ENCODE results near the gene MAPKAP1. TPM values are rescaled to one million over a fixed set of nuclear protein-coding genes. Genes with fewer than 3 reads are reported as not detected.

MAPKAP1 gene
- total RNA-seq, 1 experiment from 2014 or later = 107 TPM

GRCh38 chr9:125460883-125461635 lies 245.9 kb downstream of the MAPKAP1 start:
- peak; percentile 95 for DNase-seq (ENCODE audit: low read depth)

GRCh38 chr9:125460346-125460745 lies 246.7 kb downstream of the MAPKAP1 start:
- no peak for DNase-seq (ENCODE audit: low read depth)

GRCh38 chr9:125457357-125457756 lies 249.7 kb downstream of the MAPKAP1 start:
- no peak for DNase-seq (ENCODE audit: low read depth)

- DNase-seq (ENCODE audit: low read depth) = no peak
Measured at GRCh38 chr9:125455876-125456275, 251.1 kb downstream of the MAPKAP1 start.

- DNase-seq (ENCODE audit: low read depth) = no peak
Measured at GRCh38 chr9:125455132-125455531, 251.9 kb downstream of the MAPKAP1 start.

GRCh38 chr9:125447202-125447802 lies 259.7 kb downstream of the MAPKAP1 start:
- DNase-seq (ENCODE audit: low read depth) = no peak

GRCh38 chr9:125446561-125447094 lies 260.4 kb downstream of the MAPKAP1 start:
- DNase-seq (ENCODE audit: low read depth) = no peak

GRCh38 chr9:125444956-125445506 lies 262.0 kb downstream of the MAPKAP1 start:
- no peak for DNase-seq (ENCODE audit: low read depth)

GRCh38 chr9:125444166-125444565 lies 262.8 kb downstream of the MAPKAP1 start:
- DNase-seq (ENCODE audit: low read depth) = no peak

- DNase-seq (ENCODE audit: low read depth) = no peak
Measured at GRCh38 chr9:125443367-125443766, 263.6 kb downstream of the MAPKAP1 start.

GRCh38 chr9:125442452-125442851 lies 264.6 kb downstream of the MAPKAP1 start:
- no peak for DNase-seq (ENCODE audit: low read depth)

GRCh38 chr9:125440411-125440810 lies 266.6 kb downstream of the MAPKAP1 start:
- DNase-seq (ENCODE audit: low read depth) = no peak

- DNase-seq (ENCODE audit: low read depth) = no peak
Measured at GRCh38 chr9:125439434-125440272, 267.4 kb downstream of the MAPKAP1 start.

- no peak for DNase-seq (ENCODE audit: low read depth)
Measured at GRCh38 chr9:125438506-125439433, 268.2 kb downstream of the MAPKAP1 start.

- no peak for DNase-seq (ENCODE audit: low read depth)
Measured at GRCh38 chr9:125437771-125438221, 269.2 kb downstream of the MAPKAP1 start.

GRCh38 chr9:125436613-125437443 lies 270.2 kb downstream of the MAPKAP1 start:
- DNase-seq (ENCODE audit: low read depth) = no peak

GRCh38 chr9:125435776-125436612 lies 271.0 kb downstream of the MAPKAP1 start:
- no peak for DNase-seq (ENCODE audit: low read depth)

- no peak for DNase-seq (ENCODE audit: low read depth)
Measured at GRCh38 chr9:125434986-125435775, 271.8 kb downstream of the MAPKAP1 start.

Measured in M059J (cell line).